Measurements from ENCODE around the gene STAT5A. TPM values are rescaled to one million over a fixed set of nuclear protein-coding genes. Genes with fewer than 3 reads are reported as not detected.
A peak's percentile ranks its signal among the peaks of the same experiment; 100 is the strongest.

The STAT5A gene
- total and polyA plus RNA-seq, 2 donors from 2014 or later = 11.5 to 47.9 TPM

GRCh38 chr17:42284024-42284369 lies 4.3 kb upstream of the STAT5A start:
- no peak overlapping the region for H3K27ac ChIP-seq (ENCODE audit: low read depth in 2 of 2, low read length in 2 of 2)
- TF ChIP-seq, protein P1, sequence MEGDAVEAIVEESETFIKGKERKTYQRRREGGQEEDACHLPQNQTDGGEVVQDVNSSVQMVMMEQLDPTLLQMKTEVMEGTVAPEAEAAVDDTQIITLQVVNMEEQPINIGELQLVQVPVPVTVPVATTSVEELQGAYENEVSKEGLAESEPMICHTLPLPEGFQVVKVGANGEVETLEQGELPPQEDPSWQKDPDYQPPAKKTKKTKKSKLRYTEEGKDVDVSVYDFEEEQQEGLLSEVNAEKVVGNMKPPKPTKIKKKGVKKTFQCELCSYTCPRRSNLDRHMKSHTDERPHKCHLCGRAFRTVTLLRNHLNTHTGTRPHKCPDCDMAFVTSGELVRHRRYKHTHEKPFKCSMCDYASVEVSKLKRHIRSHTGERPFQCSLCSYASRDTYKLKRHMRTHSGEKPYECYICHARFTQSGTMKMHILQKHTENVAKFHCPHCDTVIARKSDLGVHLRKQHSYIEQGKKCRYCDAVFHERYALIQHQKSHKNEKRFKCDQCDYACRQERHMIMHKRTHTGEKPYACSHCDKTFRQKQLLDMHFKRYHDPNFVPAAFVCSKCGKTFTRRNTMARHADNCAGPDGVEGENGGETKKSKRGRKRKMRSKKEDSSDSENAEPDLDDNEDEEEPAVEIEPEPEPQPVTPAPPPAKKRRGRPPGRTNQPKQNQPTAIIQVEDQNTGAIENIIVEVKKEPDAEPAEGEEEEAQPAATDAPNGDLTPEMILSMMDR (IDR thresholded peaks at IDR 0.05; ENCODE audit: borderline replicate concordance, extremely low read depth, insufficient read depth) = no peak
- H3K9ac ChIP-seq (ENCODE audit: low read length in 3 of 3) = no peak overlapping the region
- no peaks in the 10 kb centered on the region for H3K36me3 ChIP-seq (ENCODE audit: control insufficient read depth in 2 of 3, insufficient read depth in 3 of 3, low read length in 3 of 3)
- H3K9me3 ChIP-seq (ENCODE audit: control insufficient read depth in 2 of 3, insufficient read depth in 1 of 3, low read length in 3 of 3) = no peaks in the 10 kb centered on the region
- no peaks in the 10 kb centered on the region for H3K27me3 ChIP-seq (ENCODE audit: control insufficient read depth, insufficient read depth, low read length)
- peaks cover 0 to 17% (median 5%) of the 10 kb centered on the region in 3 donors for H3K4me1 ChIP-seq (ENCODE audit: control insufficient read depth in 2 of 3, insufficient read depth in 2 of 3, low read depth in 1 of 3, low read length in 3 of 3)
- H3K4me3 ChIP-seq (ENCODE audit: low read length in 3 of 3) = no peak overlapping the region
- intact Hi-C loops (cut with DNase I) = no loop called here
- FAIRE-seq (no peak), DNase-seq (peak in 1 of 5 donors; percentile 7)

DNA sequence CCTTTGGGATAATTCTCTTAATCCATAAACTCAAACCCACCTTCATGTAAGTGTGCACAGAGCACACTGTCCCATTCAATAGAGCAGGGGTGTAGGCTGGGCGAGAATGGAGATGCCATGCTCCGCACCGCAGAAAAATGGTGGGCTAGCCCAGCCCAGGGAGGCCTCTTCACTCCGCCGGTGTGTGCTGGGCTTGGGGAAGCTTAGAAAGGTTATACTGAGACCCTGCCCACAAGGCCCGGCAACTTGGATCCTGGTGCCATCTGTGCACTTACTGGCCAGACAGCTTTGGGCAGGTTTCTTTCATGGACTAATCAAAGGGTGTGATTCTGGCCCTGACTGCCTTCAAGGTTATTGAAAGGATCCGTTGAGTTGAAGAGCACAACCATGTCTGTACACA lies 3.7 kb upstream of the STAT5A start:
- no peak overlapping the region for H3K9ac ChIP-seq (ENCODE audit: low read length in 3 of 3)
- peaks cover 0 to 22% (median 5%) of the 10 kb centered on the region in 3 donors for H3K4me1 ChIP-seq (ENCODE audit: control insufficient read depth in 2 of 3, insufficient read depth in 2 of 3, low read depth in 1 of 3, low read length in 3 of 3)
- no peaks in the 10 kb centered on the region for H3K9me3 ChIP-seq (ENCODE audit: control insufficient read depth in 2 of 3, insufficient read depth in 1 of 3, low read length in 3 of 3)
- DNase-seq = peak in 1 of 5 donors; percentile 38
- H3K4me3 ChIP-seq (ENCODE audit: low read length in 3 of 3) = no peak overlapping the region
- H3K27me3 ChIP-seq (ENCODE audit: control insufficient read depth, insufficient read depth, low read length) = no peaks in the 10 kb centered on the region
- TF ChIP-seq, protein P1 (IDR thresholded peaks at IDR 0.05; ENCODE audit: borderline replicate concordance, extremely low read depth, insufficient read depth) = no peak
- no peak overlapping the region for H3K27ac ChIP-seq (ENCODE audit: low read depth in 2 of 2, low read length in 2 of 2)
- intact Hi-C loops (cut with DNase I) = no loop called here
- no peaks in the 10 kb centered on the region for H3K36me3 ChIP-seq (ENCODE audit: control insufficient read depth in 2 of 3, insufficient read depth in 3 of 3, low read length in 3 of 3)
- FAIRE-seq = no peak

- H3K4me1 ChIP-seq (ENCODE audit: control insufficient read depth in 2 of 3, insufficient read depth in 2 of 3, low read depth in 1 of 3, low read length in 3 of 3) = peaks cover 0 to 24% (median 5%) of the 10 kb centered on the region in 3 donors
- H3K27me3 ChIP-seq (ENCODE audit: control insufficient read depth, insufficient read depth, low read length) = no peaks in the 10 kb centered on the region
- H3K4me3 ChIP-seq (ENCODE audit: low read length in 3 of 3) = no peak overlapping the region
- peak overlapping the region in 1 of 3 donors; percentile 26 for H3K9ac ChIP-seq (ENCODE audit: low read length in 3 of 3)
- no peak overlapping the region for H3K27ac ChIP-seq (ENCODE audit: low read depth in 2 of 2, low read length in 2 of 2)
- FAIRE-seq (no peak), DNase-seq (peak in 1 of 5 donors; percentile 16)
- TF ChIP-seq, protein P1 (IDR thresholded peaks at IDR 0.05; ENCODE audit: borderline replicate concordance, extremely low read depth, insufficient read depth) = no peak
- no peaks in the 10 kb centered on the region for H3K9me3 ChIP-seq (ENCODE audit: control insufficient read depth in 2 of 3, insufficient read depth in 1 of 3, low read length in 3 of 3)
- no peaks in the 10 kb centered on the region for H3K36me3 ChIP-seq (ENCODE audit: control insufficient read depth in 2 of 3, insufficient read depth in 3 of 3, low read length in 3 of 3)
- intact Hi-C loops (cut with DNase I) = no loop called here
These were observed 2.8 kb upstream of the STAT5A start for GRCh38 chr17:42285346-42286050.
